HK-2 (cell line): ENCODE measurements around the gene ADGRG1.
"Not testable (repeated sequence)": the region's sequence is repeated elsewhere in the genome, so short reads cannot be mapped to it uniquely, and the experiment has no call there.

ENCODE experiments used
- DNase-seq: peaks from one replicate; pipeline ENCODE4 v3.0.0-alpha.2; 2018; ENCODE audit not compliant: unreplicated experiment

The ADGRG1 gene

GRCh38 chr16:57628008-57628781 lies at the start of gene ADGRG1:
ADGRG1 (plus strand) TSS chr16:57628630; CDS start chr16:57650288, 21,658 bp downstream.
- DNase-seq = peak; percentile 95

- DNase-seq = no peak
These were observed 49.1 kb upstream of the ADGRG1 start for GRCh38 chr16:57579361-57579665.

- no peak for DNase-seq
These were observed 43.3 kb upstream of the ADGRG1 start for GRCh38 chr16:57585051-57585687.

GRCh38 chr16:57588831-57589230 lies 39.6 kb upstream of the ADGRG1 start:
- DNase-seq = no peak

GRCh38 chr16:57589374-57589773 lies 39.1 kb upstream of the ADGRG1 start:
- no peak for DNase-seq

GRCh38 chr16:57590654-57591085 lies 37.8 kb upstream of the ADGRG1 start:
- DNase-seq = no peak

GRCh38 chr16:57591086-57591869 lies 37.2 kb upstream of the ADGRG1 start:
- peak; percentile 87 for DNase-seq

- DNase-seq = no peak
These were observed 36.5 kb upstream of the ADGRG1 start for GRCh38 chr16:57591870-57592485.

- no peak for DNase-seq
These were observed 35.8 kb upstream of the ADGRG1 start for GRCh38 chr16:57592591-57593003.

- DNase-seq = no peak
These were observed 35.4 kb upstream of the ADGRG1 start for GRCh38 chr16:57593021-57593420.

GRCh38 chr16:57593990-57594389 lies 34.4 kb upstream of the ADGRG1 start:
- no peak for DNase-seq

GRCh38 chr16:57594531-57595031 lies 33.8 kb upstream of the ADGRG1 start:
- DNase-seq = no peak

GRCh38 chr16:57596234-57596633 lies 32.2 kb upstream of the ADGRG1 start:
- not testable (repeated sequence) for DNase-seq

- DNase-seq = no peak
These were observed 30.0 kb upstream of the ADGRG1 start for GRCh38 chr16:57598437-57598836.

GRCh38 chr16:57600048-57600835 lies 28.2 kb upstream of the ADGRG1 start:
- DNase-seq = peak; percentile 78

- DNase-seq = no peak
These were observed 27.4 kb upstream of the ADGRG1 start for GRCh38 chr16:57600952-57601580.

GRCh38 chr16:57601801-57602478 lies 26.5 kb upstream of the ADGRG1 start:
- DNase-seq = no peak

- DNase-seq = no peak
These were observed 25.1 kb upstream of the ADGRG1 start for GRCh38 chr16:57603115-57604024.

- no peak for DNase-seq
These were observed 24.3 kb upstream of the ADGRG1 start for GRCh38 chr16:57604177-57604576.
